D721Med (cell line): Measurements from ENCODE around the gene PLA2G4F.

Experiments
- DNase-seq: peaks from one replicate; pipeline ENCODE4 v3.0.0; 2011; ENCODE audit warnings: low spot score; ENCODE audit not compliant: insufficient read length
- FAIRE-seq: peaks from 2 replicates; lab custom pipeline; 2011; peaks lifted over from hg19 to GRCh38; lab: Jason Lieb, UNC
- TF ChIP-seq, protein P1 (sequence below): IDR thresholded peaks from 2 replicates; pipeline ENCODE4 v1.5.1; 2012; ENCODE audit warnings: mild to moderate bottlenecking, control low read depth; ENCODE audit not compliant: insufficient read depth; ENCODE audit errors: missing control alignments

The PLA2G4F gene

DNA sequence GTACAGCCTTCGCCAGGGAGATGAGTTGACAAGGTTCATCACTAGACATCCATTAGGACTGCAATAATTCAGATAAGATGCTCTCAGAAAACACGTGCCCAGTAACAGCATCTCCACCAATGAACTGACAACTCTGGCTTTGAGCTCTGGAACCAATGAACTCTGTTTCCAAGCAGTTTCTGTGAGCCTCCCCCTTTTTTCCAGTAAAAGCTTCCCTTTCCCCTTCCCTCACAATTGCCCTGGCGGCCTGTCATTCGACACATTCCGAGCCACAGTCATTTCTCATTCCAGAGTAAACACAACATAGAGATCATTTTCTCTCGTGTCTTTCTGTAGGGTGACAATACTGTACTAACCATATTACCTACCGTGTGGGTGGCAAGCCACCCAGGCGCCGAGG lies 65.7 kb downstream of the PLA2G4F start:
- FAIRE-seq (no peak), DNase-seq (no peak)
- TF ChIP-seq, protein P1, sequence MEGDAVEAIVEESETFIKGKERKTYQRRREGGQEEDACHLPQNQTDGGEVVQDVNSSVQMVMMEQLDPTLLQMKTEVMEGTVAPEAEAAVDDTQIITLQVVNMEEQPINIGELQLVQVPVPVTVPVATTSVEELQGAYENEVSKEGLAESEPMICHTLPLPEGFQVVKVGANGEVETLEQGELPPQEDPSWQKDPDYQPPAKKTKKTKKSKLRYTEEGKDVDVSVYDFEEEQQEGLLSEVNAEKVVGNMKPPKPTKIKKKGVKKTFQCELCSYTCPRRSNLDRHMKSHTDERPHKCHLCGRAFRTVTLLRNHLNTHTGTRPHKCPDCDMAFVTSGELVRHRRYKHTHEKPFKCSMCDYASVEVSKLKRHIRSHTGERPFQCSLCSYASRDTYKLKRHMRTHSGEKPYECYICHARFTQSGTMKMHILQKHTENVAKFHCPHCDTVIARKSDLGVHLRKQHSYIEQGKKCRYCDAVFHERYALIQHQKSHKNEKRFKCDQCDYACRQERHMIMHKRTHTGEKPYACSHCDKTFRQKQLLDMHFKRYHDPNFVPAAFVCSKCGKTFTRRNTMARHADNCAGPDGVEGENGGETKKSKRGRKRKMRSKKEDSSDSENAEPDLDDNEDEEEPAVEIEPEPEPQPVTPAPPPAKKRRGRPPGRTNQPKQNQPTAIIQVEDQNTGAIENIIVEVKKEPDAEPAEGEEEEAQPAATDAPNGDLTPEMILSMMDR = no peak

DNA sequence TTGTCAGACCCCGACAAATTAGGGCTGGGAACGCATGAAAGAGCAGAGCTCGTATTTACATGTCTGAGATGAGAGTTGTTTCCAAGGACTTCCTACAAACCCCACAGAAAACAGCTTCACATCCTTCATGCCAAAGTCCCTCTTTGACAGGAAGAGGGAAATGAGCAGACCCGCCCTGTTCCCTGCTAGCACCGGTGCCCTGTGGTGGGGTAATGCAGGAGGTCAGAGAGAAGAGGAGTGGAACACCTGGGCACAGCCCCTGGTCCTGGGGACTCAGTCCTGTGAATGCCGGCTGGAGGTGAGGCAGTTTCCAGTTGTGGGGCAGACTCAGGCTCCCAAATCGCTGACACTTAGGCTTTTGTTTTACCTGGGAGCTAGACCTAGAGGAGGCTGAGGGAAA lies 66.1 kb downstream of the PLA2G4F start:
- no peak for FAIRE-seq
- TF ChIP-seq, protein P1 = no peak
- no peak for DNase-seq

DNA sequence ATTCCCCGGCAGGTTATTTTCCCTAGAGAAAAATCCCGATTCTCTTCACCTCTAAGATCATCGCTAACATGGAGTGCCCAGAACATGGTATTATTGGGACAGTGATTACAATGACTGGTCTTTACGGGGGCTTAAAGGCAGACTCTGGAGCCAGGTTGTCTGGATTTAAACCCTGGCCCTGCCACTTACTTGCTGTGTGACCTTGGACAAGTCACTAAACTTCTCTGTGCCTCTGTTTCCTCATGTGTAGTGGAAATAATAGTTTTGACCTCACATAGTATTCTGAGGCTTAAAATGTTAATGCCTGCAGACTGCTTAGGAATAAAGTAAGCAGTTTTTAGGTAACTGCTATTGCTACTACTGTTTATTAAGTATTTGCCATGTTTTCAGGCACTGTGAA lies 66.5 kb downstream of the PLA2G4F start:
- no peak for DNase-seq
- TF ChIP-seq, protein P1 = no peak
- FAIRE-seq = no peak
